ENCODE data around the gene KRTAP4-7. TPM values are rescaled to one million over a fixed set of nuclear protein-coding genes. Genes with fewer than 3 reads are reported as not detected.
"Not testable (repeated sequence)": the region's sequence is repeated elsewhere in the genome, so short reads cannot be mapped to it uniquely, and the experiment has no call there.

The KRTAP4-7 gene
- total RNA-seq, 6 experiments from 2014 or later: not detected

- Mint-ChIP-seq H3K27me3 (ENCODE audit: insufficient read depth) (peaks cover 6% of the 10 kb centered on the region), H3K27ac (peak overlapping the region; percentile 93), H3K36me3 (ENCODE audit: low read depth) (peaks cover 5% of the 10 kb centered on the region), H3K4me3 (no peak overlapping the region), H3K4me1 (ENCODE audit: low read depth) (peaks cover 84% of the 10 kb centered on the region), H3K9me3 (no peaks in the 10 kb centered on the region)
- DNase-seq: no peak
- no peak for TF ChIP-seq CTCF (IDR thresholded peaks at IDR 0.05)
These were observed 19.6 kb upstream of the KRTAP4-7 start for GRCh38 chr17:41064301-41064700.

GRCh38 chr17:41065016-41065689 lies 18.8 kb upstream of the KRTAP4-7 start:
- H3K4me3 Mint-ChIP-seq; DNase-seq; H3K36me3 Mint-ChIP-seq (ENCODE audit: low read depth); H3K9me3 Mint-ChIP-seq; H3K27me3 Mint-ChIP-seq (ENCODE audit: insufficient read depth): not testable (repeated sequence)
- Mint-ChIP-seq H3K4me1 (ENCODE audit: low read depth) (peaks cover 77% of the 10 kb centered on the region), H3K27ac (peak overlapping the region; percentile 38; the same call in 1 of the 2 replicates)

GRCh38 chr17:41065829-41066624 lies 17.9 kb upstream of the KRTAP4-7 start, which contains the start of gene KRTAP2-4:
TSS of gene KRTAP2-4 (minus strand) at chr17:41065879. CDS start at chr17:41065845, 34 bp downstream.
- peaks cover 68% of the 10 kb centered on the region for H3K4me1 Mint-ChIP-seq (ENCODE audit: low read depth)
- peaks cover 5% of the 10 kb centered on the region for H3K36me3 Mint-ChIP-seq (ENCODE audit: low read depth)
- H3K27ac Mint-ChIP-seq: peak within 1 kb of the TSS; percentile 83
- H3K27me3 Mint-ChIP-seq (ENCODE audit: insufficient read depth): peaks cover 4% of the 10 kb centered on the region
- no peak for TF ChIP-seq CTCF (IDR thresholded peaks at IDR 0.05)
- DNase-seq: peak; percentile 90
- no peak within 1 kb of the TSS for H3K4me3 Mint-ChIP-seq
- no peaks in the 10 kb centered on the region for H3K9me3 Mint-ChIP-seq

GRCh38 chr17:41067281-41067680 lies 16.7 kb upstream of the KRTAP4-7 start:
- Mint-ChIP-seq H3K4me3 (no peak overlapping the region), H3K9me3 (no peaks in the 10 kb centered on the region), H3K27ac (peak overlapping the region; percentile 83), H3K4me1 (ENCODE audit: low read depth) (peaks cover 56% of the 10 kb centered on the region), H3K36me3 (ENCODE audit: low read depth) (peaks cover 5% of the 10 kb centered on the region), H3K27me3 (ENCODE audit: insufficient read depth) (0 out of 2 replicates have a peak, but pooled peaks cover 3% of the 10 kb centered on the region)
- TF ChIP-seq CTCF (IDR thresholded peaks at IDR 0.05): no peak
- peak; percentile 43 for DNase-seq

GRCh38 chr17:41069031-41069430 lies 14.9 kb upstream of the KRTAP4-7 start:
- 0 out of 2 replicates have a peak, but pooled peaks cover 3% of the 10 kb centered on the region for H3K27me3 Mint-ChIP-seq (ENCODE audit: insufficient read depth)
- H3K9me3 Mint-ChIP-seq: no peaks in the 10 kb centered on the region
- H3K36me3 Mint-ChIP-seq (ENCODE audit: low read depth): peaks cover 5% of the 10 kb centered on the region
- no peak overlapping the region for H3K4me3 Mint-ChIP-seq
- peaks cover 38% of the 10 kb centered on the region for H3K4me1 Mint-ChIP-seq (ENCODE audit: low read depth)
- no peak for TF ChIP-seq CTCF (IDR thresholded peaks at IDR 0.05)
- H3K27ac Mint-ChIP-seq: no peak overlapping the region
- DNase-seq: no peak

Data from HFFc6 (cell line).